ENCODE results near the gene TALDO1.

DNA sequence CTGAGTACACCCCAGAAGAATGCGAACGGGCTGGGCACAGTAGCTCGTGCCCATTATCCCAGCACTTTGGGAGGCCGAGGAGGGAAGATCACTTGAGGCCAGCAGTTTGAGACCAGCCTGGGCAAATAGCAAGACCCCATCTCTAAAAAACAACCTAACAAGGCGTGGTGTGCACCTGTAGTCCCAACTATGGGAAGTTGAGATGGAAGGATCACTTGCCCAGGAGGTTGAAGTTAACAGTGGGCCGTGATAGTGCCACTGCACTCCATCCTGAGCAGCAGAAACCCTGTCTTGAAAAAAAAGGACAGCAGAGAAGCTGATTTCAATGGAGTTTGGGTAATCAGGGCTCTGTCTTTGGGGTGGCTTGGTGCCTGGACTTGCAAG lies 65.8 kb downstream of the TALDO1 start:
- TF ChIP-seq FOXK2 (IDR thresholded peaks at IDR 0.05) (no peak), SUZ12 (IDR thresholded peaks at IDR 0.05) (no peak), BHLHE40 (IDR thresholded peaks at IDR 0.05; ENCODE audit: borderline replicate concordance) (no peak), ELF4 (IDR thresholded peaks at IDR 0.05) (no peak), HDGF (IDR thresholded peaks at IDR 0.05; ENCODE audit: borderline replicate concordance) (no peak)
